Activated CD4-positive, alpha-beta T cell treated with anti-CD3 and anti-CD28 coated beads for 36 hours (primary cell): ENCODE measurements around the gene CDH2. TPM values are rescaled to one million over a fixed set of nuclear protein-coding genes. Genes with fewer than 3 reads are reported as not detected.

Experiments used
- ATAC-seq: fragments of 200-7000 bp; cut with Tn5 transposase; one replicate; pipeline ENCODE4 v1.10.0; 2021; ENCODE audit warnings: mild to moderate bottlenecking, moderate library complexity
- CTCF ChIA-PET: fragments of 350-600 bp; sonication (Branson Sonifier 250); formaldehyde crosslinking; loops from one replicate; lab custom pipeline; 2021; ENCODE audit warnings: antibody characterized with exemption; lab: Charles Lee
- POLR2A ChIA-PET: fragments of 350-600 bp; sonication (Branson Sonifier 250); formaldehyde crosslinking; loops from one replicate; lab custom pipeline; 2021; ENCODE audit warnings: antibody characterized with exemption, inconsistent platforms; lab: Charles Lee
- DNase-seq: peaks from one replicate; pipeline ENCODE4 v3.0.0-alpha.2; 2020
- H3K27ac Mint-ChIP-seq: one replicate; pipeline ENCODE4 v1.8.0; 2021; ENCODE audit warnings: mixed read lengths
- H3K27me3 Mint-ChIP-seq: one replicate; pipeline ENCODE4 v1.8.0; 2021; ENCODE audit warnings: mixed read lengths
- H3K36me3 Mint-ChIP-seq: one replicate; pipeline ENCODE4 v1.8.0; 2021; ENCODE audit warnings: low read depth, mixed read lengths
- H3K4me1 Mint-ChIP-seq: one replicate; pipeline ENCODE4 v1.8.0; 2021; ENCODE audit warnings: mixed read lengths
- H3K4me3 Mint-ChIP-seq: one replicate; pipeline ENCODE4 v1.8.0; 2021; ENCODE audit warnings: mild to moderate bottlenecking, moderate library complexity, mixed read lengths
- H3K9me3 Mint-ChIP-seq: one replicate; pipeline ENCODE4 v1.8.0; 2021; ENCODE audit warnings: low read depth, mixed read lengths
- intact Hi-C, 2 experiments: fragments of 100-400 bp; cut with DNase I in 1 of 2; cut with micrococcal nuclease in 1 of 2; formaldehyde crosslinking; loops; one replicate each; pipeline versions ENCODE4 v1.14.2 to v1.15.1; 2022 to 2024; cut with DNase I, micrococcal nuclease
- total RNA-seq, 2 experiments: library from RNA; stranded (reverse); gene quantifications; one replicate each; pipeline ENCODE4 v1.2.3, GENCODE V29; 2021

Gene CDH2
- not detected for total RNA-seq

DNA sequence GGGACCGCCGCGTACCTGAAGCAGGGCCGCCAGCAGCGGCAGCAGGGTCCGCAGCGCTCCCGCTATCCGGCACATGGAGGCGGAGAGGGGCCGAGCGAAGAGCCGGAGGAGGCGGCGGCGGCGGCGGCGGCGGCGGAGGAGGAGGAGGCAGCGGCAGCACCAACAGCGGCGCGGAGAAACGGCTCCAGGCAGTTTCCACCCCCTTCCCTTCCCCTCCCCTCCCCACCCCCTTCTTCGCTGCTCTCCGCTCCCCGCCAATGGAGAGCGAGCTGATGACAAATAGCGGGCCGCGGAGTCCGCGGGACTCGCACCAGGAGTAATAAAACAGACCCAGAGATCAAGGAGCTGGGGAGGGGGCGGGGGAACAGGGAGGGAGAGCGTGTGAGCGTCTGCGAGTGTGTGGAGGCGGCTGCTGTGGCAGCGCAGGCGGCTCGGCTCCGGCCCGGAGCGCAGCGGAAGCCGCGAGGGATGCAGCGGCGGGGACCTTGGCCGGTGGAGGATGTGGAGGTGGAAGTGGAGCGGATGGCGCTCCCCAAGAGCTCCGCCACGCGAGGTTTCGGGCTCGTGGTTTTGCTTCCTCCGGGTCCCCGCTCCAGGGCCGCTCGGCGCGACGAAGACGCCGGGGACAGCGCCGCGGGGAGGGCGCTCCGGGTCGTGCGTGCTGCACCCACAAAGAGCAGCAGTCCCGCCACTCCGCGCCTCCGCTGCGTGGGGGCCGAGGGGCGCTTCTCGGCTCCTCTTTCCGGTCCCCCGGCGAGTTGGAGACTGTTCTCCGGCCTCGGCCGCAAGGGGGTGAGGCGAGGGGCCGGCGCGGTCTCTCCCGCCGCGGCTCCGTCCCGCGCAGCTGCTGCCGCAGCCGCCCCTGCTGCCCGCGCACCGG lies at the start of gene CDH2:
Gene CDH2 (minus strand): TSS at position 183 of the 880 bp plus-strand sequence. CDS start 108 bp downstream, at position 75.
- Mint-ChIP-seq H3K4me3 (peak within 1 kb of the TSS; percentile 56), H3K4me1 (peaks cover 16% of the 10 kb centered on the region), H3K27ac (no peak within 1 kb of the TSS), H3K36me3 (peaks cover 10% of the 10 kb centered on the region), H3K27me3 (peaks cover 37% of the 10 kb centered on the region), H3K9me3 (no peaks in the 10 kb centered on the region)
- CTCF ChIA-PET = no interaction called here
- POLR2A ChIA-PET = no interaction called here
- intact Hi-C loops = no loop called here
- DNase-seq = peak; percentile 51
- ATAC-seq = peak; percentile 65

DNA sequence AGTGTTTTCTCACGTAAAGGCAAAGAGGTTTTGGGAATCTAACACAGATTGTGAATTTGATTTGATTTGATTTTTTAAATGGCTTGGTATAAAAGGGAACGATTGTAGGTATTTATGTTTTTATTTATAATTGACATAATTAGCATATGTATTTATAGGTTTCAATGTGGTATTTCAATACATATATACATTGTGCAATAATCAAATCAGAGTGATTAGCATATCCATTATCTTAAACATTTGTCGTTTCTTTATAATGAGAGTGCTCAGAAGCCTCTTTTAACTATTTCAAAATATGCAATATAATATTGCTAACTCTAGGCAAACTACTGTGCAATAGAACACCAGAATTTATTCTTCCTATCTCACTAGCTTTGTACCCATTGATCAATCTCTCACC lies 35.1 kb upstream of the CDH2 start:
- Mint-ChIP-seq H3K4me1 (no peaks in the 10 kb centered on the region), H3K36me3 (no peaks in the 10 kb centered on the region), H3K27ac (no peak overlapping the region), H3K27me3 (no peaks in the 10 kb centered on the region), H3K4me3 (no peak overlapping the region), H3K9me3 (peaks cover 8% of the 10 kb centered on the region)
- no peak for ATAC-seq
- intact Hi-C loops = no loop called here
- ChIA-PET POLR2A (no interaction called here), CTCF (no interaction called here)
- no peak for DNase-seq

DNA sequence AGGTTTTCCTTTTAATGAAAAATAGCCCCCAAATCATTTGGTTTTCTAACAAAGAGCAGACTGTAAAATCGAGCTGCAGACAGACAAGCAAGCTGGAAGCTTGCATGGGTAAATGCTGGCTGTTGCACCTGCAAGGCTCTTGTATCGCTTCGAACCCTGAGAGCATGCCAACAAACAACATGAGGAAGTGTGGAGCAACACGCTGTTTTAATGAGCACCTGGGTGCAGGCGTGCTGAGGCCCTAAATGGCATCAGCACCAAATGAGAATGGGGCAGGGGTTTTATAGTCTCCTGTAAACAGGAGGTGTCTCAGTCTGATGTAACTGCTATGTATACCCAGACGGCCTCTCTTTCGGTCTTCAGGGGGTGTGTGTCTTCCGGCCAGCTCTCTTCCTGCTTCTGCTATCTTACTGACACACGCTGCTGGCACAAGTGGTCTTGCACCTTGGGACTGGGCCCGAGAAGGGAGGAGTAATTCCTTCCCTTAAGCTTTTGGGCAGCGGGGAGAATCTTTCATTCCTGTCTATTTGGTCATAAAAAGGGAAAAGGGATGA lies 31.9 kb upstream of the CDH2 start:
- ChIA-PET POLR2A (no interaction called here), CTCF (no interaction called here)
- H3K27ac Mint-ChIP-seq = no peak overlapping the region
- intact Hi-C loops = no loop called here
- H3K4me3 Mint-ChIP-seq = no peak overlapping the region
- ATAC-seq (no peak), DNase-seq (no peak)
- no peaks in the 10 kb centered on the region for H3K4me1 Mint-ChIP-seq
- H3K9me3 Mint-ChIP-seq = peaks cover 16% of the 10 kb centered on the region
- H3K27me3 Mint-ChIP-seq = no peaks in the 10 kb centered on the region
- H3K36me3 Mint-ChIP-seq = no peaks in the 10 kb centered on the region

DNA sequence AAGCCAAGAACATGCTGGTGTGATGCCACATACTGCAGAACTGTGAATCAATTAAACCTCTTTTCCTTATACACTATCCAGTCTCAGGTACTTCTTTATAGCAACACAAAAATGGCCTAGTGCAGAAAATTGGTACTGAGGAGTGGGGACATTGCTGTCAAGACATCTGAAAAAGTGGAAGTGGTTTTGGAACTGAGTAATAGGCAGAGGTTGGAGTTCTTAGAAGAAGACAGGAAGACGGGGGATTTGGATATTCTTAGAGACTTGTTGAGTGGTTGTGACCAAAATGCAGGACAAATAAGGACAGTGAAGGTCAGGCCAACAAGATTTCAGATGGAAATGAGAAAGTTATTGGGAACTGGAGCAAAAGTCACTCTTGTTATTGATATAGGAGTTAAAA lies 31.3 kb upstream of the CDH2 start:
- Mint-ChIP-seq H3K27me3 (no peaks in the 10 kb centered on the region), H3K9me3 (peaks cover 16% of the 10 kb centered on the region), H3K4me1 (no peaks in the 10 kb centered on the region), H3K4me3 (no peak overlapping the region), H3K27ac (no peak overlapping the region), H3K36me3 (no peaks in the 10 kb centered on the region)
- POLR2A ChIA-PET = no interaction called here
- CTCF ChIA-PET = no interaction called here
- intact Hi-C loops = no loop called here
- ATAC-seq = no peak
- no peak for DNase-seq

DNA sequence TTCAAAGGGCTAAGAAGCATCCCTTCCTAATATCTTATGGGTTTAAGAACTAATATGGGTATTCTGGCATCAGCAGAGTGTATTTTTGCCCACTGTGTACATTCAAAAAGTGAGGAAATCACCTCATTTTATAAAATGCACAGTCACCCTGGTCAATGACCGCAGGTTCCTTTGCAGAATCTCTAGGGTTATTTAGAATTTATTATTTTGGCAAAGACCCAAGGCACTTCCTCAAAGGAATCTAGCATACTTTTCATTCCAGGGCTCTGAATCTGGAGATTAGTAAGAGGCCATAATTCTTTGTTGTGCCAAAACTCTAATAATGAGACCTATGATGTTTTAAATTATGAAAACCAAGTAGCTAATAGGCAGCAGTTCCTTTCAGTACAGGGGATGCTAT lies 27.2 kb upstream of the CDH2 start:
- Mint-ChIP-seq H3K27ac (no peak overlapping the region), H3K4me3 (no peak overlapping the region), H3K9me3 (peaks cover 13% of the 10 kb centered on the region), H3K4me1 (no peaks in the 10 kb centered on the region), H3K27me3 (no peaks in the 10 kb centered on the region), H3K36me3 (no peaks in the 10 kb centered on the region)
- no peak for ATAC-seq
- DNase-seq = no peak
- ChIA-PET POLR2A (no interaction called here), CTCF (no interaction called here)
- intact Hi-C loops = no loop called here

DNA sequence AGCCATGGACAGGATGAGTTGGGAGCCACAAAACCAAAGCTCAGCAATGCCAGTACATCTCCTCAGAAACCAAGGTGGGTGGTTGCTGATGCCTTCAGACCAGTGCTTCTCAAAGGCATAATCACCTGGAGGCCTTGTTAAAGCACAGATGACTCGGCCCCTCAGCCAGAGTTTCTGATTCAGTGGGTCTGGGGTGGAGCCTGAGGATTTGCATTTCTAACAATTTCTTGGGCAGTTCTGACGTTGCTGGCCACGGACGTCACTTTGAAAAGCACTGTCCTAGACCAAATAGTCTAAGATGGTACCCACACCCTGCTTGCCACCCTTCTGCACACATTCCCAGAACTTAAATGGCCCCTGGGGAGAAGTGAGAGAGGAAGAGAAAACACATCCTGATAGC lies 24.1 kb upstream of the CDH2 start:
- ATAC-seq (no peak), DNase-seq (no peak)
- Mint-ChIP-seq H3K27me3 (no peaks in the 10 kb centered on the region), H3K36me3 (no peaks in the 10 kb centered on the region), H3K4me3 (no peak overlapping the region), H3K4me1 (no peaks in the 10 kb centered on the region), H3K9me3 (peaks cover 4% of the 10 kb centered on the region), H3K27ac (no peak overlapping the region)
- ChIA-PET CTCF (no interaction called here), POLR2A (no interaction called here)
- intact Hi-C loops = no loop called here

DNA sequence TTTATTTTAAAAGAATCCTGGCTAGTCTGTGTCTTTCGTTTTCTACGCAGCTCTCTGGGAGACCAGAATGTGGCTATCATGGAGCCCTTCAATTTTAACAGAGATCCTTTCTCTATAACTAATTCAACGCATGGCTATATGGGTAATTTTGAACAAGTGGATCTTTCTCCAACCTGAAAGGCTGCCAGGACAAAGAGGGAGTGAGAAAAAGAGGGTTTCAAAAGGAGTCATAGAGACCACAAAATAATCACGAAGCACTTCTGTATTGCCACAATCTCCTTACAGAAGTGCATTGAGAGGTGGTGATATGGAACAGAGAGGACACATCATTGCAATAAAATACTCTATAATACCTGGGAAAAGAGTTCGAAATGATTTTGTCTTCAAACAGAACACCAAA lies 21.7 kb upstream of the CDH2 start:
- intact Hi-C loops = loop anchor here in 1 of 2 experiments (10.0 kb wide), 1 partner anchor 594 kb away; no protein-coding TSS in a partner anchor
- H3K4me1 Mint-ChIP-seq = no peaks in the 10 kb centered on the region
- no peaks in the 10 kb centered on the region for H3K9me3 Mint-ChIP-seq
- H3K27ac Mint-ChIP-seq = no peak overlapping the region
- DNase-seq = no peak
- H3K36me3 Mint-ChIP-seq = no peaks in the 10 kb centered on the region
- no peak for ATAC-seq
- ChIA-PET CTCF (interaction anchor here (0.5 kb wide), 1 partner anchor 1067 kb away, joined by 3 read pairs; no protein-coding TSS in a partner anchor), POLR2A (no interaction called here)
- H3K4me3 Mint-ChIP-seq = no peak overlapping the region
- H3K27me3 Mint-ChIP-seq = no peaks in the 10 kb centered on the region

DNA sequence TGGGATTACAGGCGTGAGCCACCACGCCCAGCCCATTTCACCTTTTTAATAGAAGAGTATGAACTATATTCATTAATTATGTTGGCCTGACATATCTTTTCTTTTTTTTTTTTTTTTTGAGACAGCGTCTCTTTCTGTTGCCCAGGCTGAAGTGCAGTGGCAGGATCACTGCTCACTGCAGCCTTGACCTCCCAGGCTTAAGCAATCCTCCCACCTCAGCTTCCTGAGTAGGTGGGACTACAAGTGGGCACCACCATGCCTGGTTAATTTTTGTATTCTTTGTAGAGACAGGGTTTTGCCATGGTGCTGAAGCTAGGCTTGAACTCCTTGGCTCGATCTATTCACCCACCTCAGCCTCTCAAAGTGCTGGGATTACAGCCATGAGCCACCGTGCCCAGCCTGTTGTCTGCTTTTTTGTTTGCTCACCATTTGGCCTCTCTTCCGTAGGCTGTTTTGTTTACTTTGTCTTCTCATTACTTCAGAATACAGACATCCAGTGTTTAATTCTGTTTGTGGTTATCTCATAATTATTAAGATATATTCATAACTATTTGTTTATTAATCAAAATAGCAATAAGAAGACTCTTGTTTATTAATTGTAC lies 16.3 kb upstream of the CDH2 start:
- ATAC-seq = no peak
- ChIA-PET CTCF (no interaction called here), POLR2A (no interaction called here)
- no peak for DNase-seq
- Mint-ChIP-seq H3K4me1 (peaks cover 2% of the 10 kb centered on the region), H3K27ac (no peak overlapping the region), H3K9me3 (peaks cover 4% of the 10 kb centered on the region), H3K27me3 (no peaks in the 10 kb centered on the region), H3K4me3 (no peak overlapping the region), H3K36me3 (no peaks in the 10 kb centered on the region)
- intact Hi-C loops = loop anchor here in 1 of 2 experiments (10.0 kb wide), 1 partner anchor 588 kb away; no protein-coding TSS in a partner anchor

DNA sequence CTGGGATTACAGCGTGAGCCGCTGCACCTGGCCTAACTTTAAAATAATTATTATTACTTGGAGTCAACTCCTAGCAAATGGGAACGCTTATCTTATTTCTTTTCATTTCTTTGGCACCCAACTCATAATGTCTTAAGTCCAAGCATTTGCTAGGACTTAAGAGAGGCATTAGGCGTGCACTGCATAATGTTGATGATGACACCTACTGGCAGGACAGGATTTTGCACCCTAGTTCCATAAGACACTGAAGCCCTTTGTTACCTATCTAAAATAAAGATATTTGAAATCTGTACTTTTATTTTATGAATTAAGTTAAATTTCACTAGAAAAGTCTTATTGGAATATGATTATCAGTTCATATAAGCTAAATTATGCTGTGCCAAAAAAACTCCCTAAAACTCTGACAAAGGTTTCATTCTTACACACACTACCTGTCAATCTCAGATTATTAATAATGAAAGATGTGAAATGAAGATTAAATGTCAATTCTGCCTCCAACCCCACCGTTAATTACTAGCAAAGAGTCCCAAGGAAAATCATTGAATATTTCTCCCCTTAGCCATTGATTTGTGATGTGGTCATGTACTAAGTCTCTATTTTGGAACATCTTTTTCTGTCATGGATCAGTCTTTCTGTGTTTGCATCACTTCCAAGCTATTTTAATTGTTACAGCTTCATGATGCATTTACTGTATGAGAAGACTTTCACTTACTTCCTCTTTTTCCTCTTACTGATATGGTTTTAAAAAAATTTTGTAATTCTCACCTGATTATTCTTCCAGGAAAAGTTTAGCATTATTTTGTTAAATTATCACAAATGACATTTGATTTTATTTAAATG lies 12.7 kb upstream of the CDH2 start:
- ChIA-PET CTCF (interaction anchor here (0.5 kb wide), 1 partner anchor 962 kb away, joined by 3 read pairs; no protein-coding TSS in a partner anchor), POLR2A (no interaction called here)
- H3K4me1 Mint-ChIP-seq = peaks cover 2% of the 10 kb centered on the region
- H3K4me3 Mint-ChIP-seq = no peak overlapping the region
- no peaks in the 10 kb centered on the region for H3K36me3 Mint-ChIP-seq
- peaks cover 4% of the 10 kb centered on the region for H3K9me3 Mint-ChIP-seq
- DNase-seq (peak; percentile 46), ATAC-seq (no peak)
- intact Hi-C loops = loop anchor here (1.0 to 10.0 kb wide), 3 partner anchors 502 to 585 kb away; no protein-coding TSS in a partner anchor
- no peaks in the 10 kb centered on the region for H3K27me3 Mint-ChIP-seq
- no peak overlapping the region for H3K27ac Mint-ChIP-seq

DNA sequence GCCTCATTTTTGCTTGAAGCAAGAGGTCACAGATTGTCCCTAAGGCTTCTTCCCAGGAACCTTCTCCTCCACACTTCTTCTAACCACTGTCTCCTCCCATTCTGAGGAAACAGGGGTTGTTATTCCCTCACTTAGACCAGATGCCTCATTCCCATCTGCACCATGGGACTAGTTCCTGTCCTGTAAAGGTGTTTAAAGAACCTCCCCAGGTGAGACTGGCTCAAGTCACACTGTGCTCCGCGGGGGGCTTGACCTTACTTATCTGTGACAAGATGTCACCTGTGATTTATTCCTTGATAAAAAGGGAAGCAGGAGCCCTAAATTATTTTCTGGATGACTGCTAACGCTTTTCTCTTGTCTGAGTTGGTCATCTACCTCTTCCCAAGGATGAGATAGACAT lies 8.2 kb upstream of the CDH2 start:
- H3K9me3 Mint-ChIP-seq = peaks cover 4% of the 10 kb centered on the region
- peaks cover 3% of the 10 kb centered on the region for H3K27me3 Mint-ChIP-seq
- ChIA-PET POLR2A (no interaction called here), CTCF (no interaction called here)
- peaks cover 2% of the 10 kb centered on the region for H3K4me1 Mint-ChIP-seq
- DNase-seq (no peak), ATAC-seq (no peak)
- no peak overlapping the region for H3K4me3 Mint-ChIP-seq
- H3K36me3 Mint-ChIP-seq = no peaks in the 10 kb centered on the region
- intact Hi-C loops = loop anchor here in 1 of 2 experiments (5.0 kb wide), 1 partner anchor 498 kb away; no protein-coding TSS in a partner anchor
- H3K27ac Mint-ChIP-seq = no peak overlapping the region

DNA sequence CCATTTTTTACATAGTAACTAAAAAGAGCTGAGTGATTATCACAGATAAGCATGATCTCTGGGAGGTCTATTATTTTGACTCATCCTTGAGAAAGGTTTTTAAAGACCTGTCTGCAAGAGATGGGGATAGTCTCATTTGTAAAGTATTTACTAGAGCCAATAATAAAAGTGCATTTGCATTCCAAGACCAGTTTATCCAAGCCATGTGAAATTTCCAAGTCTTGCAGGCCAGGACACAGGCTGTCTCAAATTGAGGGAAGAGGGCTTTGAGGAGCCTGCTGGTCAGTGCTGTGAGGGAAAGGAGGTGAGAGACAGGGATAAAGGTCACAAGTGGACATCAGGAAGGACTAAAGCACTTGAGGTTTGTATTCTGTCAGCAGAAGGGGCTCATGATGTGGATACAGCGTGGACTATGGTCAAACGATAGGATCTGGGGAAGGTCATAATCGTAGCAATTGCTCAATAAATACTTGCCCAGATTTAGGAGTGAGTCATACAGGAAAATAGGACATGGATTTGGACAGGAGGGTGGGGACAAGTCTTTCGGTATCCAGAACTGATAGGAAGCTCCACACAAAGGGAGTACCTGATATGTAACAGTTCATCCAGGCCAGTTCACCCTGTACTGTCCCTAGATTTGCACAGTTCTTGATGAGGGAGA lies 6.6 kb upstream of the CDH2 start:
- H3K9me3 Mint-ChIP-seq = no peaks in the 10 kb centered on the region
- POLR2A ChIA-PET = no interaction called here
- DNase-seq (no peak), ATAC-seq (no peak)
- intact Hi-C loops = no loop called here
- no peak overlapping the region for H3K4me3 Mint-ChIP-seq
- H3K4me1 Mint-ChIP-seq = no peaks in the 10 kb centered on the region
- CTCF ChIA-PET = no interaction called here
- H3K27ac Mint-ChIP-seq = no peak overlapping the region
- H3K27me3 Mint-ChIP-seq = peaks cover 14% of the 10 kb centered on the region
- no peaks in the 10 kb centered on the region for H3K36me3 Mint-ChIP-seq
